ENCODE measurements around the gene LRCH1. TPM values are rescaled to one million over a fixed set of nuclear protein-coding genes. Genes with fewer than 3 reads are reported as not detected.
A peak's percentile ranks its signal among the peaks of the same experiment; 100 is the strongest.

The LRCH1 gene
- total RNA-seq, 1 donor: 6.9 TPM

- peaks cover 11% of the 10 kb centered on the region for H4K20me1 ChIP-seq (ENCODE audit: insufficient read depth, low read length)
- H3K4me1 ChIP-seq (ENCODE audit: insufficient read depth, low read length): peaks cover 14% of the 10 kb centered on the region
- H3K27ac ChIP-seq (ENCODE audit: low read depth, low read length): peak overlapping the region; percentile 45
These were observed 677 bp upstream of the LRCH1 start for GRCh38 chr13:46552303-46552682.

GRCh38 chr13:46553521-46553885 lies 533 bp downstream of the LRCH1 start:
- H3K4me1 ChIP-seq (ENCODE audit: insufficient read depth, low read length): peaks cover 14% of the 10 kb centered on the region
- H3K9me3 ChIP-seq (ENCODE audit: low read depth, low read length): no peaks in the 10 kb centered on the region
- H3K27ac ChIP-seq (ENCODE audit: low read depth, low read length): peak overlapping the region; percentile 87
- H2AFZ ChIP-seq (ENCODE audit: low read length): peak overlapping the region; percentile 95
- H4K20me1 ChIP-seq (ENCODE audit: insufficient read depth, low read length): peaks cover 12% of the 10 kb centered on the region
- DNase-seq (ENCODE audit: insufficient read length, low spot score, missing footprints): no peak
- peak overlapping the region; percentile 96 for H3K4me3 ChIP-seq (ENCODE audit: insufficient read depth, low read length)
- H3K4me2 ChIP-seq (ENCODE audit: insufficient read depth, low read length): peak overlapping the region; percentile 97
- H3K27me3 ChIP-seq (ENCODE audit: insufficient read depth, low read length): no peaks in the 10 kb centered on the region
- TF ChIP-seq CTCF (IDR thresholded peaks at IDR 0.05; ENCODE audit: extremely low read depth, low read depth, low read length): no peak
- no peaks in the 10 kb centered on the region for H3K36me3 ChIP-seq (ENCODE audit: insufficient read depth, low read length)
- peaks cover 58% of the 10 kb centered on the region for H3K79me2 ChIP-seq (ENCODE audit: insufficient read depth, low read length)

More at GRCh38 chr13:46552303-46552682, 677 bp upstream of the LRCH1 start:
- Histone ChIP-seq H2AFZ (ENCODE audit: low read length) (peak overlapping the region; percentile 94), H3K27me3 (ENCODE audit: insufficient read depth, low read length) (no peaks in the 10 kb centered on the region), H3K79me2 (ENCODE audit: insufficient read depth, low read length) (peaks cover 46% of the 10 kb centered on the region), H3K36me3 (ENCODE audit: insufficient read depth, low read length) (no peaks in the 10 kb centered on the region), H3K4me3 (ENCODE audit: insufficient read depth, low read length) (peak overlapping the region; percentile 96), H3K9me3 (ENCODE audit: low read depth, low read length) (no peaks in the 10 kb centered on the region), H3K4me2 (ENCODE audit: insufficient read depth, low read length) (peak overlapping the region; percentile 95)
- TF ChIP-seq CTCF (IDR thresholded peaks at IDR 0.05; ENCODE audit: extremely low read depth, low read depth, low read length): no peak
- DNase-seq (ENCODE audit: insufficient read length, low spot score, missing footprints): no peak

GRCh38 chr13:46553886-46554858 lies 1.2 kb downstream of the LRCH1 start:
- Histone ChIP-seq H3K36me3 (ENCODE audit: insufficient read depth, low read length) (no peaks in the 10 kb centered on the region), H2AFZ (ENCODE audit: low read length) (peak overlapping the region; percentile 95), H3K9me3 (ENCODE audit: low read depth, low read length) (no peaks in the 10 kb centered on the region), H3K79me2 (ENCODE audit: insufficient read depth, low read length) (peaks cover 64% of the 10 kb centered on the region), H3K4me3 (ENCODE audit: insufficient read depth, low read length) (peak overlapping the region; percentile 96), H3K4me2 (ENCODE audit: insufficient read depth, low read length) (peak overlapping the region; percentile 97), H3K27ac (ENCODE audit: low read depth, low read length) (peak overlapping the region; percentile 87), H3K27me3 (ENCODE audit: insufficient read depth, low read length) (no peaks in the 10 kb centered on the region), H4K20me1 (ENCODE audit: insufficient read depth, low read length) (peaks cover 15% of the 10 kb centered on the region), H3K4me1 (ENCODE audit: insufficient read depth, low read length) (peaks cover 14% of the 10 kb centered on the region)
- peak; percentile 95 for DNase-seq (ENCODE audit: insufficient read length, low spot score, missing footprints)
- peak; percentile 15 for TF ChIP-seq CTCF (IDR thresholded peaks at IDR 0.05; ENCODE audit: extremely low read depth, low read depth, low read length)

- H3K4me2 ChIP-seq (ENCODE audit: insufficient read depth, low read length): peak overlapping the region; percentile 97
- peak overlapping the region; percentile 95 for H2AFZ ChIP-seq (ENCODE audit: low read length)
- DNase-seq (ENCODE audit: insufficient read length, low spot score, missing footprints): no peak
These were observed 2.0 kb downstream of the LRCH1 start for GRCh38 chr13:46554951-46555350.

More at GRCh38 chr13:46554951-46555350, 2.0 kb downstream of the LRCH1 start:
- Histone ChIP-seq H4K20me1 (ENCODE audit: insufficient read depth, low read length) (peaks cover 20% of the 10 kb centered on the region), H3K36me3 (ENCODE audit: insufficient read depth, low read length) (no peaks in the 10 kb centered on the region), H3K79me2 (ENCODE audit: insufficient read depth, low read length) (peaks cover 71% of the 10 kb centered on the region), H3K27me3 (ENCODE audit: insufficient read depth, low read length) (no peaks in the 10 kb centered on the region), H3K4me3 (ENCODE audit: insufficient read depth, low read length) (peak overlapping the region; percentile 96), H3K4me1 (ENCODE audit: insufficient read depth, low read length) (peaks cover 14% of the 10 kb centered on the region), H3K9me3 (ENCODE audit: low read depth, low read length) (no peaks in the 10 kb centered on the region), H3K27ac (ENCODE audit: low read depth, low read length) (peak overlapping the region; percentile 87)
- TF ChIP-seq CTCF (IDR thresholded peaks at IDR 0.05; ENCODE audit: extremely low read depth, low read depth, low read length): no peak
